Activated T-cell treated with anti-CD3 and anti-CD28 coated beads for 4 hours (primary cell): Measurements from ENCODE around the gene TMEM204.

Experiments used
- DNase-seq: peaks from one replicate; pipeline ENCODE4 v3.0.0-alpha.2; 2020

TMEM204 gene

DNA sequence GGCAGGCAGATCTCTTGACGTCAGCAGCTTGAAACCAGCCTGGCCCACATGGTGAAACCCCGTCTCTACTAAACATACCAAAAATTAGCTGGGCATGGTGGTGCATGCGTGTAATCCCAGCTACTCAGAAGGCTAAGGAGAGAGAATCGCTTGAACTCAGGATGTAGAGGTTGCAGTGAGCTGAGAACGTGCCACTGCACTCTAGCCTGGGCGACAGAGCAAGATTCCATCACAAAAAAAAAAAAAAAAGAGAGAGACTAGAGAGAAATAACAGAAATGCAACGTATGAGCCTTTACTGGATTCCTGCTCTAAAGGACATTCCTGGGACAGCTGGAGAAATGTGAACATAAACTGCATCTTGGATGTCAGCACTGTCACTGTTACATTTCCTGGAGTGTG, 67.6 kb downstream of the TMEM204 start:
- DNase-seq: no peak

DNA sequence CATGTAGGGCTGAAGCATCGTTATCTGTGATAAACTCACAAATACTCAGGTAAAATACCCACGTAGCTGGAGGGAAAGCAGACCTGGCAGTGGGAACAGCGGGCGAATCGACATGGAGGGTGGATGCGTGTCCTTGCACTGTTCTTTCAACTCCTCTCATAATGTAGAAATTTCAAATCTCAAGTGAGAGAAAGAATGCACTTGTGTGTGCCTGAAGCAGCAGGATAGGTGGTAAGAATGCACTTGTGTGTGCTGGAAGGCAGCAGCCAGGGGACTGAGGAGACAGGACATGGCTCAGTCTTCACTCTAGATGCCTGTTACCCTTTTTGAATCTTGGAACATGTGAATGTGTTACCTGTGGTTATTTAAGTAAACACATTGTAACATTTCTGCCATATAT, 68.0 kb downstream of the TMEM204 start:
- no peak for DNase-seq

DNA sequence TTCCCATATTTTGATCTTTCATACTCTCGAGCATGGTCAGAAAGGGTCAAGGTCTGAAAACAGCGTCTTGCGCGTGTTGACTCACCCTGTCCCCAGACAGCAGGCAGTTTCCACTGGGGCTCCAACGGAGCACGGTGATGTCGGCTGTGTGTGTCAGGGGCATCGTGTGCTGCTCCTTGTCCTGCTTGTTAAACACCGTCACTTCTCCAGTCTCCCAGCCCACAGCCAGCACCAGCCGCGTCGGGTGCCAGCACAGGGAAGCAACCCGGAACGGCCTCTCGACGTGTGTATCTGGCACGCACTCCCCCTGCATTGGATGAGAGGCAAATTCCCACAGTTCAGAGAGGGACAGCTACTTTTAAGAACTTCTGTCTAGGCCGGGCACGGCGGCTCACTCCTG, 68.8 kb downstream of the TMEM204 start:
- no peak for DNase-seq
